ENCODE data around the gene THOC7.

THOC7 gene

DNA sequence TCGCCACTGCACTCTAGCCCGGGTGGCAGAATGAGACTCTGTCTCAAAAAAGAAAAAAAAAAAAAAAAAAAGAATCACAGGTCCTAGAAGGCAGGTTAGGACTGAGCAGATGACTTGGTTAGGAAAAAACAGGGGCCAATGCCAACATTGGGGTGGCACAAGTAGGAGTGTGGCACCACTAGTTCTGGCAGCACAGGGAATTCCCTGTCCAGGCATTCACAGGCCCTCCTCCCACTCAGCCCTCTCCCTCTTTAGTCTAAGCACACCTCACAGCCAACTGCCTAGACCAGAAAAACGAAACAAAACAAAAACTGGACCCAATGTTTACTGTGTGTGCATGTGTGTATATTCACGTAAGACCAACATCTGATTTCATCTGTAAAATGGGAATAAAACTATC, 10.5 kb downstream of the THOC7 start:
- TF ChIP-seq, protein P1, sequence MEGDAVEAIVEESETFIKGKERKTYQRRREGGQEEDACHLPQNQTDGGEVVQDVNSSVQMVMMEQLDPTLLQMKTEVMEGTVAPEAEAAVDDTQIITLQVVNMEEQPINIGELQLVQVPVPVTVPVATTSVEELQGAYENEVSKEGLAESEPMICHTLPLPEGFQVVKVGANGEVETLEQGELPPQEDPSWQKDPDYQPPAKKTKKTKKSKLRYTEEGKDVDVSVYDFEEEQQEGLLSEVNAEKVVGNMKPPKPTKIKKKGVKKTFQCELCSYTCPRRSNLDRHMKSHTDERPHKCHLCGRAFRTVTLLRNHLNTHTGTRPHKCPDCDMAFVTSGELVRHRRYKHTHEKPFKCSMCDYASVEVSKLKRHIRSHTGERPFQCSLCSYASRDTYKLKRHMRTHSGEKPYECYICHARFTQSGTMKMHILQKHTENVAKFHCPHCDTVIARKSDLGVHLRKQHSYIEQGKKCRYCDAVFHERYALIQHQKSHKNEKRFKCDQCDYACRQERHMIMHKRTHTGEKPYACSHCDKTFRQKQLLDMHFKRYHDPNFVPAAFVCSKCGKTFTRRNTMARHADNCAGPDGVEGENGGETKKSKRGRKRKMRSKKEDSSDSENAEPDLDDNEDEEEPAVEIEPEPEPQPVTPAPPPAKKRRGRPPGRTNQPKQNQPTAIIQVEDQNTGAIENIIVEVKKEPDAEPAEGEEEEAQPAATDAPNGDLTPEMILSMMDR (conservative IDR thresholded peaks at IDR 0.05) = no peak

DNA sequence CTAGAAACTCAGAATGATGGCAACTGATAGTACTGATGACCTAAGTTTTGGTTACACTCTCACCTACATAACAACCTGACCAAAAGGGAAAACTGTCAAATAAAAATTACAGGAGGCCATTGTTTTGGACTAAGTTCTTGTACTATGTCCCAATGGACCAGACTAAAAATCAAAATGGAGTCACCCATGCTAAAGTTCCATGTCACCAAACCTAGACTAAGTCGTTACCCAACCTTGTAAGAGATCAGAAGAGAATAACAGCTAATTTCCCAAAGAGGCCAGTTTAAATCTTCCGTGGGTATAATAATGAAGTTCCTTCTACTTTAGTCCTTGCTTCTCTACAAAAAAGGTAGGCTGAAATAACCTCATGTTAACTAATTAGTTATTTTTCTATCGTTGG, 12.3 kb downstream of the THOC7 start:
- TF ChIP-seq, protein P1 (conservative IDR thresholded peaks at IDR 0.05) = no peak
- no peak overlapping the region for H3K27ac ChIP-seq

More for the DNA sequence above, 10.5 kb downstream of the THOC7 start:
- no peak overlapping the region for H3K27ac ChIP-seq

DNA sequence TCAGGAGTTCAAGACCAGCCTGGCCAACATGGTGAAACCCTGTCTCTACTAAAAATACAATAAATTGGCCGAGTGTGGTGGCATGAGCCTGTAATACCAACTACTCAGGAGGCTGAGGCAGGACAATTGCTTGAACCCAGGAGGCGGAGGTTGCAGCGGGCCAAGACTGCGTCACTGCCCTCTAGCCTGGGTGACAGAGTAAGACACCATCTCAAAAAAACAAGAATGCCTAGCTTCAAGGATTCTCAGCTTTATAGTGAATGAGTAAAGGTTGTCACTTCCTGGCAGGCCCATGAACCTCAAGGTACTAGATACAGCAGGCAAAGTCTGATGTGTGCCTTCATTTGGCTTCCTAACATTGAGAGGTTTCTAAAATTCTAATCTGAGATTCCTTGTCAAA, 14.4 kb downstream of the THOC7 start:
- TF ChIP-seq, protein P1 (conservative IDR thresholded peaks at IDR 0.05) = no peak

DNA sequence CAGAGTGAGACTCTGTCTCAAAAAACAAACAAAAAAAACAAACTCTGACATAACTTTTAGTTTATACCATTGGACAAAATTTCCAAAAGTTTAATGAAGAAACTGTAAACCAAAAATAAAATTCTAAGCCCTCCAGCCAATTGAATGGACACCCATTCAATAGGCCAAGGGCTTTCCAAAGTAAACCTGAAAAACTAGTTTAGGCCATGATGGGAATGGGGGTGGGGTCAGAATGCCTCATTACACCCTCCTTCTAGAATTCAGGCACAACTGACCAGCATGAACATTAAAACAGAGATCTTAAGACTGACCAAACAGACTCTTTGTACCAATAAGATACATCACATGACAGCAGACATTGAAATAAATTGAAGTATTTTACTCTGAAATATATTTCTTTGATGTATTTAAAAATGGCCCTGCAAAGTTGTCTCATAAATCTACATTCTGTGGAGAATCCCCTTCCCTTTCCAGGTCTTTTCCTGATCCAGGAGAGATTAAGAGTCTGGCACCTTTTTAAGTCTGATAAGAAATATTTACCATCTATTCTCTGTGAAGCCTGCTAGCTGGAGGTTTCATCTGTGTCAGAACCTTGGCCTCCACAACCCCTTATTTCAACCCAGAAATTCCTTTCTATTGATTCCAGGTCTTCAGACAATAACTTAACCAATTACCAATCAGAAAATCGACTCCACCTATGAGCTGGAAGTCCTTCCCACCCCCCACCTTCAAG, 15.7 kb downstream of the THOC7 start:
- no peak overlapping the region for H3K27ac ChIP-seq
- TF ChIP-seq, protein P1 (conservative IDR thresholded peaks at IDR 0.05) = no peak

More for the DNA sequence above, 14.4 kb downstream of the THOC7 start:
- H3K27ac ChIP-seq = no peak overlapping the region

DNA sequence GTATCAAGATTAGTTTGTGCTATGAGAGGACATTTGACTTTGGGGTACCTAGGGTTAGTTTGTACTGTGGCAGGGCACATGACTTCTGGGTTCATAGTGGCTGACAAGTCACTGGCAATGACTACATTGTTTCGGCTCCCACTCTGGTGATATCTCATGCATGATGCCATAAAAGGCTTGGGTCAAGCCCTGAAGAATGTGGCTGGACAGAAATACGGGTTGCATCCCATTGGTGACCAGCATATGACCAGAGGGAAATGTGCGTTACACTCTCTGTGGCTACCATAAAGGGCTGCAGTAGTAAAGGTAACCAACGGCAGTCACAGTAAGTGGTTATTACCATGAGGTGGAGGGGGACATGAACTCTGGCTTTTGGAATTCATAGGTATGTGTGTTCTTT, 18.4 kb downstream of the THOC7 start:
- no peak overlapping the region for H3K27ac ChIP-seq
- TF ChIP-seq, protein P1 (conservative IDR thresholded peaks at IDR 0.05) = no peak

DNA sequence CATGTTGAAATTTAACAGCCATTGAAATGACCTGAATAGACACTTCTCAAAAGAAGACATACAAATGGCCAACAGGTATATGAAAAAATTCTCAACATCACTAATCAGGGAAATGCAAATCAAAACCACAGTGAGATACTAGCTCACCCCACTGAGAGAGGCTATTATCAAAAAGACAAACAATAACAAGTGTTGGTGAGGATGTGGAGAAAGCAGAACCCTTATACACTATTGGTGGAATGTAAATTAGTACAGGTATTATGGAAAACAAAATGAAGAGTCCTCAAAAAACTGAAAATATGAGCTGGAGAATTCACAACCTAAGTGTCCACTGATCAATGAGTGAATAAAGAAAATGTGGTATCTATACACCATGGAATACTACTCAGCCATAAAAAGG, 21.5 kb downstream of the THOC7 start:
- TF ChIP-seq, protein P1 (conservative IDR thresholded peaks at IDR 0.05) = no peak

DNA sequence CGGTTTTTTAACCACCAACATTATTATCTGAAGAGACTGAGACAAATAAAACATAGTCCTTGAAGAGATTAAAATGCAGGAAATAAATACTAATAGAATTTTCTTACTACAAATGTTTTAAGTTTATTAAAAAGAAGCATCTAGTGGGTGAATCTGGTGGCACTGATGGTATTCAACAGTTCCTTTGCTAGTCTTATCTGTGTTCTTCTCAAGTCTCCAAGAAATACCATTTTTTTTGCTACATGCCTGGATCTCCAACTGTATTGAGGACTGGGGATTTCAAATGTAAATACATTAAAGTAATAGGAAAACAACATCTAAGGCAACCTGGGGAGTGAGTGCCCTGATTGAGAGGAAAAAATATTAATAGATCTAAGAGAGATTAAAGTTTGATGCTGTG, 21.9 kb downstream of the THOC7 start:
- H3K27ac ChIP-seq = no peak overlapping the region; the same call in 1 of the 2 replicates
- TF ChIP-seq, protein P1 (conservative IDR thresholded peaks at IDR 0.05) = no peak

More for the DNA sequence above, 21.5 kb downstream of the THOC7 start:
- no peak overlapping the region for H3K27ac ChIP-seq

All from VCaP (cell line).